ELR (cell line): Measurements from ENCODE around the gene VPS37C.
A peak's percentile ranks its signal among the peaks of the same experiment; 100 is the strongest.

Experiments
- DNase-seq: peaks from one replicate; pipeline ENCODE4 v3.0.0-alpha.2; 2015; ENCODE audit warnings: low read depth

Gene VPS37C

DNA sequence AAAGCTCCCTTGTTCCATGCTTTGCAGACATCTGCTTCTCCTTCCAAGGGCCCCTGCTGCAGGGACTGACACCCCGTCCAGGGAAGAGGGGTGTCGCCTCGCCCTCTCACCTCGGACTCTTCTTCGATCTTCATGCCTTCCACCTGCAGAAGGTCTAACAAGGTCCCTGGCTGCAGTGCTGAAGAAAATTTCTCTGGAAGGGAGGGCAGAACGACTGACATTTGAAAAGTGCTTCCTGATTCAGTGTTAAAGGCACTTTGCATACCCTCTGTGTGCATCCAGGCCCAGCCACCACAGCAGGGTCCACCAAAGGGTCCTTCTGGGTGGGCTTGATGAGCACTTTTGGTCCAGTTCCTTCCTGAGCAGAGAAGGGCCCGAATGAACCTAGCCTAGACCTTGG, 28.1 kb downstream of the VPS37C start:
- DNase-seq = no peak

GRCh38 chr11:61132646-61133045, 28.6 kb downstream of the VPS37C start:
- DNase-seq = no peak

DNA sequence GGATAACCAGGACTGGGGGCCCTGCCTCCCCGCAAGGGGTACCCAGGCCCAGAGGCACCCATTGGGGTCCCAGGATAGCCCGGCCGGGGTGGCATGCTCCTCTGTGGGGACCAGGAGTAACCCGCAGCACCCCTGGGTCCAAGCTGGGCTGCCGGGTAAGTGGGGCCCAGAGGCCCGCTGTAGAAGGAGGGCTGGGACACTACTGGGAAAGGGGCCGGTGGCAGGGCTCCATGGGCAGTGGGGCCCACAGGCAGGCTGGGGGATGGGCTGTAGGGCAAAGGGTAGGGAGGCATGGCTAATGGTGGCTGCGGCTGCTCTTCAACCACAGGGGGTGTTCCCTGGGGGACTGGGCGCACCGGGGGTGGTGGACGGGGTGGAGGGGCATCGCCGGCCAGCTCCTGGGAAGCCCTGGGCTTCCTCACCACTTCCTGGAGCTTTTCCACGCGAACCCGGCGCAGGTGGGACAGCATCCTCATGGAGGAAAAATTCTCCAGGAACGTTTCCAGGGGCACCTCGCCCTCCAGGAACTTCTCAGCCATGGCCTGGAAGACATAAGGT, 29.1 kb downstream of the VPS37C start:
- no peak for DNase-seq

DNA sequence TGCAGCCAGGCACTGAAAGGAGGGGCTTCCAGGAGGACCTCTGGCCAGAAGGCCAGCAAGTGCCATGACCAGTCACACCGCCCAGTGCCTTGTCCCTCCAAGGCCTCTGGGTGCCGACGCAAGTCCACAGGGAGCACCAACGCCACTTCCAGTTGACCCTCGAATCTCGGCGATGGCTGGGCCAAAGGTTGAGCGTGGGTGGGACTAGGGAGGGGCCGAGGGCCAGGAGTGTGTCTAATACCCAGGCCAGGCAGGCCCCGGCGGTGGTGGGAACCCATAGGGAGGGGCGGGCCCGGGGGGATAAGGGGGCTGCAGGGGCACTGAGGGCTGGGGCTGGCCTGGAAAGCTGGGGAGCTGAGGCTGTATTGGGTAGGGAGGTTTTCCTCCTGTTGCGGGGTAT, 29.6 kb downstream of the VPS37C start:
- DNase-seq = no peak

- DNase-seq = no peak
These were observed 30.0 kb downstream of the VPS37C start for GRCh38 chr11:61131186-61131585.

- peak; percentile 89 for DNase-seq
These were observed 31.3 kb downstream of the VPS37C start for GRCh38 chr11:61129639-61130523.

GRCh38 chr11:61128947-61129638, 32.1 kb downstream of the VPS37C start:
- DNase-seq = no peak

GRCh38 chr11:61127991-61128390, 33.2 kb downstream of the VPS37C start:
- no peak for DNase-seq

- DNase-seq = no peak
These were observed 35.0 kb downstream of the VPS37C start for GRCh38 chr11:61126256-61126655.

- DNase-seq = no peak
These were observed 35.9 kb downstream of the VPS37C start for GRCh38 chr11:61125310-61125684.

- DNase-seq = no peak
These were observed 36.5 kb downstream of the VPS37C start for GRCh38 chr11:61124574-61125309.

DNA sequence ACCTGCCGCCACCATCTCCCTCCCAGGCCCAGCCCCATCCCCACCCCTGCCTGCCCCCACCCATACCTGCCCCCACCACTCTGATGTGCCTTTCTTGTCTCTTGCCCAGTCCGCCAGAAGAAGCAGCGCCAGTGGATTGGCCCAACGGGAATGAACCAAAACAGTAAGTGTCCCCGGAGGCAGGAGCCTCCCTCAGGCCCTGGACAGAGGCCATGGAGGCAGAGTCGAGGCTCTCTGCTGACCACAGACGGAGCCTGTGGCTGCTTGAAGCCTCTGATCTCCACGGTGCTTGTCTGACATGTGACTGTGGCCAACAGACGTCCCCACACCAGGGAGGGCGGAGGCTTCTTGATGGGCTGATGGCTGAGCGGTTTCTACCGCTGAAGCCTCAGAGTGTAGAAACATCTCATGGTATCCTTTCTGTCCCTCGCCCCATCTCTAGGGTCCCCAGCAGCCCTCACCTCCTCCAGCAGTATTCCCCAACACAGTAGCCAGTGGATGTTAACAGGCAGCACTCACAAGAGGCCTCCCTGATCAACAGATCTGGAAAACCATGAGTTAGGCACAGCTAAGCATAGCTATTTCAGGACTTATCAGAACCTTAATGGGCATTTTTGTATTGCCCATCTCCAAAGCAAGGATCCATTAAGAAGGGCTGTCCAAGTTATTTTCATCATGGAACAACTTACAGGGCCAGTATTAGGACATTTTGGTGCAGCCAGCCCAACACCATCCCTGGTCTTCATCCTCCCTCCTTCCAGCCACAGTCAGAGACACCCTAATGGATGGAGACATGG, 37.3 kb downstream of the VPS37C start:
- DNase-seq = no peak

DNA sequence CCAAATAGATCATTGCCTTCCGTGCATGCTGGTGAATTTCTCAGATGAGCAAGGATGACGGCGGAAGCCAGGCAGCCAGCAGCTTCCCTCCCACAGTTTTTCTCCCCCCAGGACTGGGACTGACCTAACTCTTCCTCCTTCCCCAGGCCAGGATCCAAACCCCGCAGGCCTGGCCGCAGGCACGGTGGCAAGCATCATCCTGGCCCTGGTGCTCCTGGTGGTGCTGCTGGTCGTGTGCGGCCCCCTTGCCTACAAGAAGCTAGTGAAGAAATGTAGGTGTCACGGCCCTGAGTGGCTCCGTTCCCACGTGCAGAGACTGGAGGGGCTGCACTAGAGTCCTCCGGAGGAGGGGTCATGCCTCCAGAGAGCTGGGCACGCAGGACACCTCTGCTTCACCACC, 38.5 kb downstream of the VPS37C start:
- no peak for DNase-seq

GRCh38 chr11:61121917-61122316, 39.3 kb downstream of the VPS37C start:
- DNase-seq = no peak

DNA sequence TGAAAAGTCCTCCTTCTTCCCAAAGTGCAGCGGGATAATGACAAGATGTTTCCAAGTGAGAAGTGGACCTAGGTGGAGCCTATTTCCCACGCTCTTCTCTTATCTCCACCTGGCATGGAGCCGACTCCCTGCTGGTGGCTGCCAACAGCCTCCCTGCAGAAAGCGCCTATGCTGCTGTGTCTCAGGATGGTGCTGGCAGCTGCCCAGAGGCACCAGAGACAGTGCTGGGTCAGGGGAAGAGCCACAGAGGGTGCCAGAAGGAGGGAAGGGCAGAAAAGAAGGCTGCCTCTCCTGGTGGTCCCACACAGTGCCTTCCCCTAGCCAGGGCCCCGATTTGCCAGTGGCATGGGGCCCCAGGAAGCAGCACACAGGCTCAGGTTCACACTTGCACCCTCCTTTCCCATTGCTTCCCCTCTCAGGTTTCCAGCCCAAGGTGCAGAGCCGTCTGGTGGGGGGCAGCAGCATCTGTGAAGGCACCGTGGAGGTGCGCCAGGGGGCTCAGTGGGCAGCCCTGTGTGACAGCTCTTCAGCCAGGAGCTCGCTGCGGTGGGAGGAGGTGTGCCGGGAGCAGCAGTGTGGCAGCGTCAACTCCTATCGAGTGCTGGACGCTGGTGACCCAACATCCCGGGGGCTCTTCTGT, 39.9 kb downstream of the VPS37C start:
- DNase-seq = no peak

DNA sequence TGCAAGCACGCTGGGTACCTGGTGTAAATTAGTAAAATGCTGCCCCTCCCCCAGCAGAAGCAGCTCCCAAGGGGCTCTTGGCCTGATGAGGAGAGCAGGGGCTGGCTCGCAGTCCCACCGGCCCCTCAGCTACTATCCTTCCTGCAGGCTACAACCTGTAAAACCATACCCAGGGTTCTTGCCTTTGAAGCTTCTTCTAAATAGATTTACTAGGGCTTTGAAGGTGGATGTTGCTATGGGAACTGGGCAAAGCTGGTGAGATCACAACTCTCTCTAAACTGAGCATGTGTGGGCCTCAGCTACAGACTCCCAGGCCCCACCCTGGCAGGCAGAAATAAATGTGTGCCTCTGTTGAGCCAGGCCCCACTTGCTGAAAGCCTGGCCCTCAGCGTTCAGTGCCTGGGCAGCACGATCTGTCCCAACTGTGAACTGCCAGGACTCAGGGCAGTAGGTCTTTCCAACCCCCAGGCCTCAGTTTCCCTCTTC, 40.5 kb downstream of the VPS37C start:
- no peak for DNase-seq

- no peak for DNase-seq
These were observed 41.0 kb downstream of the VPS37C start for GRCh38 chr11:61120099-61120705.

GRCh38 chr11:61119571-61119970, 41.7 kb downstream of the VPS37C start:
- no peak for DNase-seq

DNA sequence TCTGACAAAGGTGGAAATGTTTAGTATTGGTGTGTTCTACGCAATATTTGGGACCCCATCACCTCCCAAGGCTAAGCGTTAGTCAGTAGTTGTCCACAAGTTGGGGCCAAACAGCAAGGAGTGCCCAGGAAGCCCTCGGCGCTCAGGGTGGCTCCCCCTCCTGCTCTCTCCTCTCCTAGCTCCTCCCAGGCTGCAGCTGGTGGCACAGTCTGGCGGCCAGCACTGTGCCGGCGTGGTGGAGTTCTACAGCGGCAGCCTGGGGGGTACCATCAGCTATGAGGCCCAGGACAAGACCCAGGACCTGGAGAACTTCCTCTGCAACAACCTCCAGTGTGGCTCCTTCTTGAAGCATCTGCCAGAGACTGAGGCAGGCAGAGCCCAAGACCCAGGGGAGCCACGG, 42.2 kb downstream of the VPS37C start:
- DNase-seq = no peak

DNA sequence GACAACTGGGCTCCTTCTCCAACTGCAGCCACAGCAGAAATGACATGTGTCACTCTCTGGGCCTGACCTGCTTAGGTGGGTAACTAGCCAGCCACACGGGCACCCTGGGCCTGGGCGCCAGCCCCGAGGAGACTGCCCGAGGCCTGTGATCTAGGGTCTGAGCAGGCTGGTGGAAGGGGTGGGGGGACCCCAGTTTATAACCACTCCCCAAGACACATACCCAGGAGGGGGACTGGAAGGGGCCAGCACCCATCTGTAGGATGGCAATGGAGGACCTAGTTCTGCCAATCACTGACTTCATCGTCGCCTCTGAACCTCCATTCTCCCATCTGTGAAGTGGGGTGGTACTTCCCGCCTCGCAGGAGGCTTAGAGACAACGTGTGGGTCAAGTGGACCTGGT, 42.8 kb downstream of the VPS37C start:
- no peak for DNase-seq

- DNase-seq = no peak
These were observed 43.2 kb downstream of the VPS37C start for GRCh38 chr11:61118004-61118403.
